ENCODE measurements around the gene FOXN3.

Gene FOXN3

GRCh38 chr14:89356927-89357326 is 60.1 kb downstream of the FOXN3 start:
- no peak for DNase-seq

GRCh38 chr14:89356496-89356895 is 60.5 kb downstream of the FOXN3 start:
- DNase-seq: no peak

DNA sequence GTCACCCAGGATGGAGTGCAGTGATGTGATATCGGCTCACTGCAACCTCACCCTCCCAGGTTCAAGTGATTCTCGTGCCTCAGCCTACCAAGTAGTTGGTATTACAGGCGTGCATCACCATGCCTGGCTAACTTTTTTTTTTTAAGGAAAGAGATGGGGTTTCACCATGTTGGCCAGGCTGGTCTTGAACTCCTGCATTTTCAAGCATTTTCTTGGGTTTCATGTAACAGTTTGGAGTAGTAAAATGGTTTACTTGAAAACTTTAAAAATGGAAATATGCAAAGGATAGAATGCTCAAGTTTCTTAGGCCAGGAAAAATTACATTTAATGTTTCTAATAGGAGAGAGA is 63.3 kb downstream of the FOXN3 start:
- no peak for DNase-seq

DNA sequence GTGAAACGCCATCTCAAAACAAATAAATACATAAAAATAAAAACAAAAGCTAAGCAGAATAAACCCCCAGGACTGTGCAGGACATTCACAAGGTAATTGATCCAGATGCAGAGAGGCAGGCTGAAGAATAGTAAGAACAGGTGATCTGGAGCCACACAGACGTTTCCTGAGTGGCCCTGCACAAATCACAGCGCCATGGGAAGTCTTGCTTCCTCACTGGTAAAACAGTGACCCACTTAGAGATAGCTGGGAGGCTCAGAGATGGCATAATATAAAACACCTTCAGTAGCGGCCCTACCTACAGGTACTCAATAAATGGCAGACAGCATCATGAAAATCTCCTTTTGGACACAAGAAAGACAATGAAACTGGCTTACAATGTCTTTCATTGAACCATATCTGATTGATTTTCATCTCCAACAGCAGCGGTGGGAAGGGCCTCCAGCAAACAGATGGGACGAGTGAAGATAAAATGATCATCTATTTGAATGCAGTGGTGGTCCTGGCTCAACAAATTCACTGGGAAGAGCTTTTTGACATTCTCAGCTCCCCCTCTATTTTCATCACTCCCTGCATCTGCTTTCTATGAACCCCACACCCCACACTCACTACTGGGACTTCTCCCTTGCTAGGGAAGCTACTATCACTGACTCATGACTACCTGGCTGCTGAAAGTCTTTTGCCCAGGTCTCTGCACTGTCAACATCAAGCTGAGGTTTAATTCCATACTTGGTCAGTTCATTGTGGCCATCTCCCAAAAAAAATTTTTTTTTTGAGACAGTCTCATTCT is 63.9 kb downstream of the FOXN3 start:
- no peak for DNase-seq

DNA sequence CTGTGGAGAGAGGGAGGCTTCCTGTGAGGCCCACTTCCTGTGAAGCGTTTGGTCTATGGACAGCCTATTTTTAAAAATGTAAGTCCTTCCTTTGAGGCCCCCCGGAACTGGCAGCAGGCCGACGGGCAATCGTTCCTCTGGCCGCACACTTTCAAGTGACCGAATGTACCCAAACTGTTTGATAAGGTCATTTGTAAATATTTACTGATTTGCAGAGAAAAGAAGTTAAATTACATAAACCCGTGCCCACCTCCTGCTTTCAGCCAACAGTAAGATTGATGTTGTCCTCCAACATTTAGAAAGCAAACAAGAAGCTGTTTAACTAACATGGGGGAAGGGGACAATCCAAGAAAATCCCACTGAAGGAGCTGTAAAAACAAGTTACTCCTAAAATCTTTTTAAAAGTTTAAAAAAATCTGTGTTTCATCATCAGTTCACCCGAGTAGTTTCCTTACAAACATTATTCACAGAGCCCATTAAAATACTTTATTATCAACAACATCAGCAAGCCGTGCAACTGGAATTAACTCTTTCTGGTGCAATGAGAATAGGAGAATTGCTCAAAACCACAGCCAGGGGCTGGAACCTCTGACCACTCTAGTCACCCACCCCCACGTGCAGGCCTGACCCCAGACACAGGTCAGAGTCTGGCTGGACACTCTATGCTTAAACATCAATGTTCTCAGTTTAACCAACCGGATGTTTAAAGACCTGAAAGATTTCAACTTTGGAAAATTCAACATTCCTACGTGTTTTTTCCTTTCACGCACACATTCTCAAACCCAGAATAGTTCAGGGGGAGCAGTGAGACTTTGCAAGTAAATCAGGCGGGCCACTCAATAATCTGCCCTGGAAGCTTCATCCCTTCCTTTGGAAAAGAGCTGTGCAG is 65.3 kb downstream of the FOXN3 start:
- DNase-seq: peak; percentile 33

- DNase-seq: no peak
These were observed 65.9 kb downstream of the FOXN3 start for GRCh38 chr14:89351221-89351515.

- no peak for DNase-seq
These were observed 66.9 kb downstream of the FOXN3 start for GRCh38 chr14:89350152-89350551.

DNA sequence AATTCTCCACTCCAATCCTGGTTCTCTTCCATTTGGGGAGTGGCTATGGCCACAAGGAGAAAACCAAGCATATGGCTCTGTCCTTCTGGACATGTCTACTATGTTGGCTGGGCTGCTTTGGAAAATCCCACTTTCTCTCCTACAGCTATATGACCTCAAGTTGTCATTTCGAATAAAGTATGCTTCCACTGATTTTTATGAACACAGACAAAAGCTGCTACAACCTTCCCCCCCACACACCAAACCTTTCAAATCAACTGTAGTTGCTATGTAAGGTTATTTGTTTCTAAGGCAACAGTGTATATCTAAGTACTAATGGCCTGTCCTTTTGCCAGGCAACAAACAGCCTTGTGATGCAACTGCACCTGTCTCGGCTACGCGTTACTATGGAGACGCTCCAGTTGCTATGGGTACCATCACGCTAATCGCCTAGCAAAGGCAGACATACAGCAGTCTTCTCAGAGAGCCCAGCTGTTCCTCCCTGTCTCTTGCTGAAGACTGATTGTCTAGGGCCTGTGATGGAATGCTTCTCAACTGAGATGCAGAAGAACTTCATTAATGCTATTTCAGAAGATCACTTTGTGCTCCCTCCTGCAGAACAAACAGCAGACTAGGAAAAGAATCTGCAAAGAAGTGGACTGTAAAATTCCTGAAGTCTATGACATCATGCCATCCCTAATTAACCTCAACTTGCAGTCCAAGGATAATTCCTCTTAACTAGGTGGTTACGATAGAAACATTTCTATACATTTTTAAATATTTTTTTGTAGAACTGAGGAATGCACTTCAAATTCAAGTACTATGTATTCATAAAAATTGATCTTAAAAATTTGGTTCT is 67.6 kb downstream of the FOXN3 start:
- DNase-seq: peak; percentile 17

DNA sequence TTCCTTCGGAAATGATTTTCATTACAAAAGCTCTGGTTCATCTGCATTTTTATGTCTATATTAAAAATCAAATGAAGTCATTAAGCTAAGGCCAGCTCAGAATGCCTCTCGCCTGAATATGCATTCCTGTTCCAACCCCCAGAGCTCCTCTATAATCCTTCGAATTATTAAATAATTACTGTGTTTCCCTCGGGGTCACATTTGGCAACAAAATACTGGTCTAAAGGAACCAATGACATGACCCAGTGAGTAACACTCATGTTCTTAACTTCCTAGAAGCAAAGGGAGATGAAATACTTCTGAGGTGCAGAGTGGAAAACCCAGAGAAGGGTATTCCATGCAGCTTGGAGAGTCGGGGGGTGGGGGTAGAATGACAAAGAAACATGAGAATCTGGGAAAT is 68.3 kb downstream of the FOXN3 start:
- no peak for DNase-seq

DNA sequence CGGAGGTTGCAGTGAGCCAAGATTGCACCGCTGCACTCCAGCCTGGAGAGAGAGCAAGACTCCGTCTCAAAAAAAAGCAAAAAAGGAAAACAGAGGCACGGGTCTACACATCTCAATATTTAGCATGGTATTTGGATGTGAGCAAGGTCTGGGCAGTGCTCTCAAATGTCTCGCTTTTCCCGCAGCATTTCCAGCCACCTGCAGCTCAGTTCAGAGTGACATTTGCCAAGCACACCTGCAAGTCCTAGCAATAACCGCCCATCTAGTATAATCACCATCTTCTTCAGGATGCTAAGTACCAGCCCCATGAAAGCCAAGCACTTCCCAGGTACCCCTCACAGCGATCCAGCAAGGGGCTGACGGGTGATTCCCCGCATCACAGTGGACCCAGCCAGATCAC is 69.1 kb downstream of the FOXN3 start:
- DNase-seq: no peak

GRCh38 chr14:89344920-89345254 is 72.1 kb downstream of the FOXN3 start:
- DNase-seq: no peak

- no peak for DNase-seq
These were observed 73.7 kb downstream of the FOXN3 start for GRCh38 chr14:89343356-89343755.

DNA sequence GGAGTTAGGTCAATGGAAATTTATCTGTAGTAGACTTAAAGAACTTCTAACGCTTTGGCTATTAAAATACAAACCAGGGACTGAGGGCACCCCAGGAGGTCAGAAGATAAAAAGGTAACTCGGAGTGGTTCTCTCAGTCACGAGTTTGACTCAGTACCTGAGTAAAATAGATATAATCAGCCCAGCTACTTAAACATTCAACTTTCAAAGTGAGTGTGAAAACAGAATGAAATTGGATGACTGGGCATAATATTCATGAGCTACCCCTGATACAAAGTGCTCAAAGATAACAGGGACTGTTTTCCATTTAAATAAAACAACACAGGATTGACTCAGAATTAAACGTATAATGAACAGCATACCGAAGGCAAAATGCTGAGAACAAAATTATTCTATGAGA is 75.0 kb downstream of the FOXN3 start:
- DNase-seq: no peak

GRCh38 chr14:89340200-89341181 is 76.5 kb downstream of the FOXN3 start:
- DNase-seq: no peak

GRCh38 chr14:89339579-89339978 is 77.5 kb downstream of the FOXN3 start:
- no peak for DNase-seq

DNA sequence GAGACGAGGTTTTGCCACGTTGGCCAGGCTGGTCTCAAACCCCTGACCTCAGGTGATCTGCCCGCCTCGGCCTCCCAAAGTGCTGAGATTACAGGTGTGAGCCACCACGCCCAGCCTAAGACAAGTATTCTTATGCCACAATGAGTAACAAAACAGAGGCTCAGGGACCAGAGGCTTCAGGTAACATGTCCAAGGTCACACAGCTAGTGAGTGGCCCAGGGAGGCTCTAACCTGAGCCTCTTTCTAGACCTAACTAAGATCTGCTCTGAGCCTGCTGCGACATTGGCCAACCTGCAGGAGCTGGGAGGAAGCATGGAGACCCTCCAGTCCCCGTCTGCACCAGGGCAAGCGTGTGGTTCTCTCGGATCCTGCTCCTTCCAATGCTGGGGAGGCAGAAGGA is 77.9 kb downstream of the FOXN3 start:
- no peak for DNase-seq

- DNase-seq: no peak
These were observed 80.7 kb downstream of the FOXN3 start for GRCh38 chr14:89336338-89336737.

GRCh38 chr14:89332031-89332430 is 85.0 kb downstream of the FOXN3 start:
- DNase-seq: no peak

- DNase-seq: no peak
These were observed 85.6 kb downstream of the FOXN3 start for GRCh38 chr14:89331398-89331797.

DNA sequence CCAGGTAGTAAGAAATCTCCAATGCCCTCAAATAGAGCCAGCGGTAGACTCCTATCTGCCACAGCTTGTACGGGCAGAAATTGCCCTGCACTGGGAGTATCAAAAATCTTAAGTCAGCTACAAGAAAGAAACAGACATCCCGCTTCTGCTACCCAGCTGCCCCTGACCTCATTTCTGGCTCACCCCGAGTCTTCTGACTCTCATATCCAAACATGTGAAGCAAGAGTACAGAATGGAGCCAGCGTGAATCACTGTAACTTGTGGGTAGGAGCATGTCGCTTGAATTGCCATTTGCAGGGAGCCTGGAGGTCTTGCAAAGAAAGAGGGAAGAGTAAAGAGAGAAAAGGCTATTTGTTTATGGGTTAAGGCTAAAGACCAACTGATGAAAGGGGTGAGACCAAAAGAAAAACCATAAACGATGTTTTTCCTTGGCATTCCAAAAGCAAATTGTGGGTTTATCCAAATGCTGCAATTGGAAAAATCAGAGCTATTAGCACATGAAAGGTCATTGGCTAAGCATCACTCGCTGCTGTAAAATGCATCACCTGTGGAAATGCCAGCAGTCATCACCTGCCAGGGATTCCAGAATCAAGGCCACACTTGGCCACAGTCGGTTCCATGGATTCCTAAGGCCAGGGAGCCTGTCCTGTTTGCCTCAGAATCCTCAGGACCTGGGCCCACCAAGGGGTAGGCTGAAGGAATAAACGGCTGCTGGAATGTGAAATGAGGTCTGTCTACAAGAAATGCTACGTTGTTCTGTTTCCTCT is 86.6 kb downstream of the FOXN3 start:
- no peak for DNase-seq

DNA sequence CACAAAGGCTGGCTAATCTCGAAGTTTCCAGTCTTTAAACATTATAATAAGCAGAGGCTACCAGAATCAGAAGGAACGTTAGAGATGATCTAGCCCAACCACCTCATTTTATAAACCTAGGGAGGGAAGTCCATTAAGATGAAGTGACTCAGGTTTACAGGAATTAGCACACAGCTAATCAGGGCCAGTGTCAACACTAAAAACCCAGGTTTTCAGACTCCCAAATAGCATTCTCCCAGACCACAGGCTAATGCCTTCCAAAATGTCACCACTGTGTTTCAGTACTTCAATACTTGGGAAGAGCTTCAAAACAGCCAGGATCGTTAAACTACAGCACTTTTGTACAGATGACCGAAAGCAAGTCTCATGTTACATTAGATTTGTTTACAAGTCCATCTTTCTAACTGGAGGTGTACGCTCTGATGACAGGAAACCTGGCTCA is 89.2 kb downstream of the FOXN3 start:
- no peak for DNase-seq

DNA sequence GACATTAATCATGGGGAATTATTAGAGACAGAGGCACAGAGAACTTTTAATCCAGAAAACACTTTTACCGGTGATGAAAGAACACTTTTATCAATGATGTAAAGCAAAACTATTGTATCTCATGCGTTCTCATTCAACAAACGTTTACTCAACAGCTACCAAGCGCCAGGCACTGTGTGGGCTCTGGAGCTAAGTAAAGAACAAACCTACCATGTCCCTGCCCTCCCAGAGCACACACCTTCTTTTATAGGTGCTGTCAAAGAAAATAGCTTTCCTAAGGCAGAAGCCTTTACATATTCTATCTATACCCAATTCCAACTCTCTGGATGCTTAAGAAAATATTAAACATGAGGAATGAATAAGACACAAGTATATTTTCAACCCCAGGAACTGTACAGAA is 91.1 kb downstream of the FOXN3 start:
- DNase-seq: no peak
